HG02870 (cell line): ENCODE results near the gene MED20.
A peak's percentile ranks its signal among the peaks of the same experiment; 100 is the strongest.

Experiments used
- ATAC-seq: cut with Tn5 transposase; IDR thresholded peaks from one replicate; pipeline ENCODE4 v1.9.1; 2021; ENCODE audit warnings: mild to moderate bottlenecking, moderate library complexity; ENCODE audit not compliant: unreplicated experiment

The MED20 gene

DNA sequence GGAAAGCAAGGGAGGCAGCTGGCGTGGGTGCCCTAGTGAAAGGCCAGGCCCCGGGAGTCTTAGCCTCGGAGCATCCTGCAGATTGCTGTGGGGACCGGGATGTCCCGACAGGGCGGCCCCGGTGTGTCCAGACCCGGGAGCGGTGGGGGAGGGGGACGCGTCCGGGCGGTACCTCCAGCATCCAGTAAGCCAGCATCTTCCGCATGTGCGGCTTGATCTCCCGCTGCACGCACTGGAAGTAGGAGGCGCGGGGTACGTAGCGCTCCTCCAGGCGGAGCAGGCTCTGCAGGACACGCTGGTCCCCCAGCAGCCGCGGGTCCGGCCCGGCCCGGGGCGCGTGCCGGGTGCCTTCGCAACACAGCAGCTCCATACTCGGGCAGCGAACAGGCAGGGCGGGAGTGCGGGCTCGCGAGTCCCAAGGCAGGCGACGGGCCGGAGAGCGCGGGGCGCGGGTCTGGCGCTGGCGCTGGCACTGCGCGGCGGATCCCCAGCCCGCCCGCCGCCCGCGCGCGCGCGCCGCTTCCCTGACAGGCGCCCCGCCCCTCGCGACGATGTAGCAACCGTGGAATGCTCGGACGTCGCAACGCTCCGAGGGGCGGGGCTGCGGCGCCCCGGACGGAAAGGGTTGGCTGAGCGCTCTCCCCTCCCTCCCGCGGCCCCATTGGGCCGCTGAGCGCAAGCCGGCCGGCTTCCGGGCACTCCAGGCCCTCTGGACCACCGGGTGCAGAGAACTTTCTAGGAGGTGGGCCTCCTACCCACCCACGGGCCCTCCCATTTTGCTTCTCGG lies 20.5 kb upstream of the MED20 start, which contains the start of gene CCND3:
TSS of gene CCND3 (minus strand) at position 529 of the 787 bp plus-strand sequence. CDS start at position 370, 159 bp downstream.
- peak; percentile 77 for ATAC-seq

GRCh38 chr6:41940759-41941279 lies 19.9 kb upstream of the MED20 start:
- ATAC-seq, result no peak

DNA sequence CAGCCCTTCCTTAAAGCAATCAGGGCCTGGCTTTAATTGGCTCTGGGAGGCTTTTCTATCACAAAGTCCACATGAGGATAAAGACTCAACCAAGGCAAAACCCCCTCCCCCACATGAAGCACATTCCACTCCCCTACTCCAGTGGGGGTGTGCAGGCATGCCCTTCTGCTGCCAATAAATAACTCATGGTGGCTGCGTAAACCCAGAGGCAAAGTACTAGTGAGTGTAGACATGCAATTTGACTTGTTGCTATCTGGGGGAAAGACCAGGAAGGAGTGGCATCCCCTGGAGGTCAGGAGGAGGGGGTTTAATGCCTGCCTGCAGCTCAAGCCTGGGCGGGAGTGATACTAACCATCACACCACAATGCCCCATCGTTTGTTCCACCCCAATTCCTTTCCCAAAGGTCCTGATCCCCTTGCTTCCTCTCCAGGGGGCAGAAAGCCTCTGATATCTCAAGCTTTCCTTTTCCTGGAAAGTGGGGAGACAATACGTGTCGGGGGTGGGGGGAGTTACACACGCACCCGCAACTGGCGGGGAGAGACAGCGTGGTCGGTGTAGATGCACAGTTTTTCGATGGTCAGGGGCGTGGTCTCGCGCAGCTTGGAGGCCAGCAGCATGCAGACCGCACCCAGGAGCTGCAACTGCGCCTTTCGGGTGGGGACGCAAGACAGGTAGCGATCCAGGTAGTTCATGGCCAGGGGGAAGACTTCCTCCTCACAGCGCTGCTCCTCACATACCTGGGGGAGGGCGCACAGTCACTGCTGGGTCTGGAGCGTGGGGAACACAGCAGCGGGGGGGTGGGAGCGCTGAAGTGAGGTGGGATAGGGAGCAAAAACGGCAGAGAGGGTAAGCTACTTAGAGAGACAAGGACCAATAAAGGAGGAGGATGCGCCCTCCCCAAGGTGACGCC lies 19.2 kb upstream of the MED20 start:
- no peak for ATAC-seq

GRCh38 chr6:41939176-41939847 lies 18.4 kb upstream of the MED20 start:
- no peak for ATAC-seq

- no peak for ATAC-seq
Observed at GRCh38 chr6:41938590-41939175, 17.7 kb upstream of the MED20 start.

- ATAC-seq, result no peak
Observed at GRCh38 chr6:41937861-41938574, 17.1 kb upstream of the MED20 start.

DNA sequence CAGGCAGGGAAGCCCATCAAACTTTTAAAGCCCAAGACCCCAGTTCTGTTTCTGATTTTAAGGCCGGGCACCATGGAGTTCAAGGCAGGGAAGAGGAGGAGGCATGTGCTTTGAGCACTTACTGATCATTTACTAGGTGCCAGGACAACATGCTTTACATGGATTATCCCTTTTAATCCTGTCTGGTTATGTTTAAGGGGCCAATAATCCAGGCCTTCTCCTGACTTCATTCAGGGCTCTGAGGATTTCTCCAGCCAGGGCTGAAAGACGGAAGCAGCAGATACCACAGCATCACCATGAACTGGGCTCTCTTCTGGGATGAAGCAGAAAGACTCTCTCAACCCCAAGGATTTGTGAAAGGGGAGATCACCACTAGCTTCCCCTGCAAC lies 16.5 kb upstream of the MED20 start:
- no peak for ATAC-seq

DNA sequence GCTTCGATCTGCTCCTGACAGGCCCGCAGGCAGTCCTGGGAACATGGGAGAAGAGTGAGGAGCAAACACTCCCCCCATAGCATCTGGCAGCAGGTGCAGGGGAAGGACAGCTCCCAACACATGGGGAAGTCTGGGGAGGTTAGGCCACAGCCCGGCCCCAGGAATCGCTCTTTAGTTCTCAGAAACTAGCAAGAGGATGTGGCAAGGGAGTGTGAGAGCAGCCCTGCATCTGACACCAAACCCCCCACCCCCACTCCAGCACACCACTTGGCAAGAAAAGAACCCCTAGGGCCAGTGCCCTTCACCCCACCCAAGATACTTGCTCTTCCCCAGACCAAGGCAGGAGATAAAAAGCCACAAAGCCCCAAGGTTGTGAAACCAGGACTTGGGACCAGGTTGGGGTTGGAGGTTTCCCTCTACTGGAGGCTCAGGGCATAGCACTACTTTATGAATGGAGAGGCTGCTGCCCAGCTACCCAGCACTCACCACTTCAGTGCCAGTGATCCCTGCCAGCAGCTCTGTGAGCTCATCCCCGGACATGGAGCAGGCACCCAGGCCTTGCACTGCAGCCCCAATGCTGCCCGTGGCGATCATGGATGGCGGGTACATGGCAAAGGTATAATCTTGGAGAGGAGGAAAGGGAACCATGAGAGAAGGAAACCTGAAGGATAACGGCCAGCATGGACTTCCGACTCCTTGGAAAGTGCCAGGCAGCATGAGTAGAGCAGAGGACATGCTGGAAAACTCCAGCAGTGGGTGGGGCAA lies 15.3 kb upstream of the MED20 start:
- peak; percentile 58 for ATAC-seq

GRCh38 chr6:41935685-41936072 lies 14.7 kb upstream of the MED20 start:
- no peak for ATAC-seq

DNA sequence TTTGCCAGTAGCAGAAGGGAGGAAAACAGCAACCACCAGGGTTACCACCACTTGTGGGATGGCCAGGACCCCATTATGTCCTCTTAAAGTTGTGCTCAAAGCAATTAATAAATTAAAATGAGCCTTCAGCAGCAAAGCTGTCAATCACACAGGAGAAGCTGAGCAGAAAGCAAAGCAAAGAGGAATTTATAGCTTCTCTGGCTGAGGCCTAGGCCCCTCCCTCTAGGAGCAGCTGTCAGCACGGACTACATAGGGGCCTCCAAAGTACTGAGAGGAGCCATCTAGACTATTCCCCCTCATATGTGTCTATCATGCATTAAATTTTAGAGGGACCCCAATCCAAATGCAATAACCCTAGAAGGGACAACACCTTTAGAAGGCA lies 14.2 kb upstream of the MED20 start:
- ATAC-seq, result no peak

DNA sequence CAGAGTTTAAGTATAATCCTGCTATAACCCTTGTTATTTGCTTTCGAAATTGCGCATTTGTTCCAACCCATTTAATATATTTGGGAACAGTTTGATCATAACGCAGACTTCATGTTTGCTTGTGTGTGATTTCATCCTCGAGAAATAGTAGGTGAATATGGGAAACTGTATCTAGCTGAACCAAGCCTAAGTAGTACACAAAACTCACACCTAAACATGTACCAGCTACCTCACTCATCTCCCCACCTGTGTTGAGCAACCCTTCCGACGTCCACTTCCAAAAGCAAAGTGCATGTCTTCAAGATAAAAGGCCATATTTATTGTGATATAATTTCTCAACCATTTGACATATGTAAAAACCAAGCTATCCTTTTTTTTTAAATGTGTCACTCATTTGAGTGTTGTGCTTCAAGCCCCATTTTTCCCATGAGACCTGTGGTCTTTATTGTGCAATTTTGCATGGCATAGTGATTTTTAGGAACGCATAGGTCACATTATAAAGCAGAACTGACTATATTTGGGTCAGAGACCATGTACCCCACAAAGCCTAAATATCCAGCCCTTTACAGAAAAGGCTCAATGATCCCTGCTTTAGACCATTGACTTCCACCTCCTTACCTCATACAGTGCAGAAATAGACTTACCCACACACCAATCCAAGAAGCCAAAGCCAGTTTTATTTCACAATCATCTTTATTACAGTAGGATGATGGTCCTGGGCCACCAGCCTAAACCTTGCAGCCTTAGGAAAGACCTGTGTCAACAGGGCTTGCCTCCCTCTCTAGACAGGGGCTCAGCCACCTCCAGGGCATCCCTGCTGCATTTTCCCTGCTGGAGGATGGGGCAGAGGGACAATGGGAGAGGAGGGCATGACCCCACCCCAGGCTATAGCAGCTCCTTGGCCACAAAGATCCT lies 13.6 kb upstream of the MED20 start:
- ATAC-seq, result no peak

- no peak for ATAC-seq
Observed at GRCh38 chr6:41932378-41932777, 11.4 kb upstream of the MED20 start.

GRCh38 chr6:41931792-41932191 lies 10.9 kb upstream of the MED20 start:
- ATAC-seq, result no peak

GRCh38 chr6:41929924-41930323 lies 9.0 kb upstream of the MED20 start:
- ATAC-seq, result no peak

DNA sequence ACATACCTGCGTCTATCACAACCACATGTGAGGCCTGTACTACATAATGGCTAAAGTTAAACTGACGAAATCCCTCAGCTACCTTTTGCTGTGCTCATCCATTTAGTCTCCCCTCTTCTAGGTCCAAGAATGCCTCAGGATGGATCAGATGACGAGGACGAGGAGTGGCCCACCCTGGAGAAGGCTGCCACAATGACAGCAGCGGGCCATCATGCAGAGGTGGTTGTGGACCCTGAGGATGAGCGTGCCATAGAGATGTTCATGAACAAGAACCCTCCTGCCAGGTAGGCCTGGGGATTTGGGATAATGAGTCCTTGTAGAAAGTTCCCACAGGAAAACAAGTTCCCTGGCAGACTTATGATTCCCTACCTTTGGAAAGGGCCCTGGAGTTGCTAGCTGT lies 6.3 kb upstream of the MED20 start:
- ATAC-seq, result no peak

DNA sequence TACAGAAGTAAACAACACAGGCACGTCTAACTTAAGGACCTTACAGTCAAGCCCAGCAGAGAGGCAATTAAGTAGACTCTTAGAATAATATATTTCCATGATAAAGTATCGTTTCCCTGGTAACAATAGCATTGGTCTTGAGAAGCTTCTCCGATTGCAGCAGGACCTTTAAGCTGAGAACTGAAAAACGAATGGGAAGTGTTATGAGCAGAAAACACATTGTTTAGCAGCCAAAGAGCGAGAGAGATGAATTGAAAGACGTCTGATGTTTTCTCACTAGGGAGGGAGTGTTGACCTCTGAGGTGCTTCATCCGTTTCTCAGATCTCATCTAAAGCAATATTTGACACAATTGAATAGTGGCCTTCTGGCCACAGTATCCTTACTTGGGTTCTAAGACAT lies 1.2 kb upstream of the MED20 start:
- no peak for ATAC-seq

DNA sequence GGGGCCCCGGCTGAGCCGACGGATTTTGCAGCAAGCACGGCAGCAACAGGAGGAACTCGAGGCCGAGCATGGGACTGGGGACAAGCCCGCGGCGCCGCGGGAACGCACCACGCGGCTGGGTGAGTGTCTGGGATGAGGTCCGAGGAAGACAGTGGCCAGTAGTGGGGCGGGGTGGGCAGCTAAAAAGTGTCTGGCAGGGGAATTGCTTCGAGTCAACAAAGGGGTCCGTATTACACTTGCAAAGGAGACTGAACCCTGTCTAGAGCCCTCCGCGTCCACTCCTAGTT lies 716 bp upstream of the MED20 start:
- no peak for ATAC-seq

DNA sequence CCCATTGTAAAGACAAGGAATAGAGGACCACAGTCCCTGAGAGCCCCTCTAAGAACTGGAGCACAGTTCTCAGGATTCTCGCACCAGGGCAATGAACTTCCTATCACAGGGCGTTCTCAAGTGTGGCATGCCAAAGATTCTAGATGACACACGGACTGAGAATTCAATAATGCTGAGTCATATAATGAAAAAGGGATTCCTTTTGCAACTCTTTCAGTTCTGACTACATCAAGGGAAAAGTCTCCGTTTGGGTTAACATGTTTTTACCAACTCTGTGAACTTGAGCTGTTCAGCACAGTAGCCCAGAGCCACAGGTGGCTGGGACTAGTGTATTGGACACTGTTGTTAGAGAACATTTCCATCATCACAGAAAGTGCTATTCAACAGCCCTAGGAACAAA lies 3.4 kb downstream of the MED20 start:
- no peak for ATAC-seq
